Stomach (tissue), 9 donors: ENCODE measurements around the gene TPD52L1. TPM values are rescaled to one million over a fixed set of nuclear protein-coding genes. Genes with fewer than 3 reads are reported as not detected.

Experiments
- DNase-seq, 2 donors: peaks; one replicate each; pipeline versions ENCODE4 v3.0.0 to v3.0.0-alpha.2; 2013 to 2019
- H3K27ac ChIP-seq, 5 donors: fragments of 200-600 bp in 4 of 5; sonication (generic) in 4 of 5; one replicate each; pipeline ENCODE4 v1.5.1; 2013 to 2019; ENCODE audit warnings: mild to moderate bottlenecking in 1 of 5, moderate library complexity in 1 of 5
- H3K27me3 ChIP-seq, 3 donors: fragments of 200-600 bp; sonication (generic); one replicate each; pipeline ENCODE4 v1.5.1; 2017 to 2019; ENCODE audit warnings: mixed run types in 1 of 3
- H3K36me3 ChIP-seq, 4 donors: fragments of 200-600 bp; sonication (generic); 1 replicate in 3 of 4; 2 replicates in 1 of 4; pipeline ENCODE4 v1.5.1; 2016 to 2019
- H3K4me1 ChIP-seq, 4 donors: fragments of 200-600 bp; sonication (generic); one replicate each; pipeline ENCODE4 v1.5.1; 2016 to 2019
- H3K4me3 ChIP-seq, 4 donors: fragments of 200-600 bp; sonication (generic) in 3 of 4; one replicate each; pipeline ENCODE4 v1.5.1; 2016 to 2019; ENCODE audit warnings: mild to moderate bottlenecking in 1 of 4
- H3K9me3 ChIP-seq, 4 donors: fragments of 200-600 bp; sonication (generic); one replicate each; pipeline ENCODE4 v1.5.1; 2016 to 2019
- CTCF ChIP-seq, 7 experiments: fragments of 450-650 bp in 4 of 7; fragments of 200-600 bp in 3 of 7; sonication (generic) in 3 of 7; IDR thresholded peaks; one replicate each; pipeline ENCODE4 v1.5.1; 2016 to 2019; ENCODE audit warnings: antibody characterized with exemption in 7 of 7, control low read depth in 2 of 7, mild to moderate bottlenecking in 1 of 7
- EP300 ChIP-seq: sonication (generic); formaldehyde crosslinking; IDR thresholded peaks from one replicate; pipeline ENCODE4 v1.6.1; 2017; ENCODE audit warnings: antibody characterized with exemption
- POLR2A ChIP-seq, 4 donors: fragments of 450-650 bp; IDR thresholded peaks; one replicate each; pipeline ENCODE4 v1.6.1; 2016; ENCODE audit warnings: antibody characterized with exemption in 4 of 4, control low read depth in 2 of 4, mild to moderate bottlenecking in 1 of 4, moderate library complexity in 1 of 4
- POLR2AphosphoS5 ChIP-seq, 3 donors: sonication (generic); formaldehyde crosslinking; IDR thresholded peaks; one replicate each; pipeline ENCODE4 v1.6.1; 2016; ENCODE audit warnings: antibody characterized with exemption in 3 of 3
- WGBS, 5 donors: extraction: QIAGEN DNeasy Blood & Tissue Kit in 3 of 5; methylation state at CpG; one replicate each; pipeline versions ENCODE4 v1.1.5 to v1.1.7; 2013 to 2018; 5-methylcytosine and 5-hydroxymethylcytosine counted together
- intact Hi-C: fragments of 100-400 bp; cut with DNase I; formaldehyde crosslinking; loops from one replicate; pipeline ENCODE4 v1.15.1; 2023; ENCODE audit warnings: low total_unique reads
- polyA plus RNA-seq, 3 donors: library from polyadenylated mRNA; stranded (reverse); fragments of 200-250 nt; gene quantifications; one replicate each; pipeline ENCODE4 v1.2.3, GENCODE V29; 2013
- total RNA-seq, 5 donors: library from RNA; depleted of rRNA; stranded (reverse); fragments of >200 nt; gene quantifications; one replicate each; pipeline versions ENCODE4 v1.1.0 to v1.2.3, GENCODE V29; 2014 to 2016
- donor health status: healthy with polysubstance abuse.
- donor health status: Bipolar disorder and iron deficiency.
- donor health status: healthy.

Gene TPD52L1
- total and polyA plus RNA-seq, 8 donors: 14.8 to 102 (median 78.9) TPM

GRCh38 chr6:125191916-125192609 is 38.5 kb downstream of the TPD52L1 start:
- WGBS, 5 donors: 44 to 63% (median 46%) methylated on average over 5 of the region's 5 CpGs
- Histone ChIP-seq H3K36me3 (no peaks in the 10 kb centered on the region), H3K27me3 (no peaks in the 10 kb centered on the region), H3K9me3 (no peaks in the 10 kb centered on the region), H3K4me3 (no peak overlapping the region), H3K4me1 (peaks cover 2 to 54% (median 13%) of the 10 kb centered on the region in 4 donors), H3K27ac (no peak overlapping the region)
- intact Hi-C loops: no loop called here
- no peak for TF ChIP-seq POLR2AphosphoS5 (IDR thresholded peaks at IDR 0.05)
- peak in 5 of 7 experiments; percentile 10 to 62 (median 49) for TF ChIP-seq CTCF (IDR thresholded peaks at IDR 0.05)
- TF ChIP-seq EP300: no peak
- no peak for TF ChIP-seq POLR2A (IDR thresholded peaks at IDR 0.05)
- peak; percentile 55 to 71 for DNase-seq

GRCh38 chr6:125192610-125192930 is 39.0 kb downstream of the TPD52L1 start:
- no peak overlapping the region for H3K4me3 ChIP-seq
- WGBS, 5 donors: 93 to 98% (median 96%) methylated on average over 5 of the region's 5 CpGs
- intact Hi-C loops: no loop called here
- H3K4me1 ChIP-seq: peaks cover 7 to 58% (median 18%) of the 10 kb centered on the region in 4 donors
- no peak overlapping the region for H3K27ac ChIP-seq
- H3K36me3 ChIP-seq: no peaks in the 10 kb centered on the region
- H3K9me3 ChIP-seq: no peaks in the 10 kb centered on the region
- H3K27me3 ChIP-seq: no peaks in the 10 kb centered on the region
- no peak for TF ChIP-seq EP300
- TF ChIP-seq CTCF (IDR thresholded peaks at IDR 0.05): no peak
- TF ChIP-seq POLR2A (IDR thresholded peaks at IDR 0.05): no peak
- no peak for TF ChIP-seq POLR2AphosphoS5 (IDR thresholded peaks at IDR 0.05)
- no peak for DNase-seq

GRCh38 chr6:125193208-125193607 is 39.6 kb downstream of the TPD52L1 start:
- no peaks in the 10 kb centered on the region for H3K9me3 ChIP-seq
- no peak for DNase-seq
- peaks cover 11 to 64% (median 24%) of the 10 kb centered on the region in 4 donors for H3K4me1 ChIP-seq
- H3K27me3 ChIP-seq: no peaks in the 10 kb centered on the region
- 71 to 89% (median 83%) methylated on average over 2 of the region's 2 CpGs for WGBS, 5 donors
- H3K36me3 ChIP-seq: no peaks in the 10 kb centered on the region
- no peak overlapping the region for H3K27ac ChIP-seq
- TF ChIP-seq CTCF (IDR thresholded peaks at IDR 0.05) (no peak), EP300 (no peak), POLR2AphosphoS5 (IDR thresholded peaks at IDR 0.05) (no peak), POLR2A (IDR thresholded peaks at IDR 0.05) (no peak)
- H3K4me3 ChIP-seq: no peak overlapping the region
- intact Hi-C loops: no loop called here

GRCh38 chr6:125194941-125195340 is 41.4 kb downstream of the TPD52L1 start:
- Histone ChIP-seq H3K4me1 (peaks cover 15 to 64% (median 21%) of the 10 kb centered on the region in 4 donors), H3K27ac (peak overlapping the region in 1 of 5 donors; percentile 16), H3K4me3 (no peak overlapping the region), H3K9me3 (no peaks in the 10 kb centered on the region), H3K36me3 (no peaks in the 10 kb centered on the region), H3K27me3 (no peaks in the 10 kb centered on the region)
- TF ChIP-seq POLR2A (IDR thresholded peaks at IDR 0.05) (no peak), CTCF (IDR thresholded peaks at IDR 0.05) (no peak), EP300 (no peak), POLR2AphosphoS5 (IDR thresholded peaks at IDR 0.05) (no peak)
- intact Hi-C loops: no loop called here
- DNase-seq: no peak
